GM18861 (cell line): Measurements from ENCODE around the gene CHD6.

Experiments used
- ATAC-seq: cut with Tn5 transposase; IDR thresholded peaks from one replicate; pipeline ENCODE4 v1.9.1; 2021; ENCODE audit not compliant: unreplicated experiment

Gene CHD6

GRCh38 chr20:41395667-41396664 is 222.2 kb downstream of the CHD6 start:
- ATAC-seq = no peak

- no peak for ATAC-seq
These were observed 223.1 kb downstream of the CHD6 start for GRCh38 chr20:41394931-41395666.

GRCh38 chr20:41394081-41394480 is 224.1 kb downstream of the CHD6 start:
- no peak for ATAC-seq

GRCh38 chr20:41393705-41394066 is 224.5 kb downstream of the CHD6 start:
- ATAC-seq = no peak

- no peak for ATAC-seq
These were observed 225.1 kb downstream of the CHD6 start for GRCh38 chr20:41392871-41393704.

GRCh38 chr20:41392295-41392694 is 225.9 kb downstream of the CHD6 start:
- no peak for ATAC-seq

GRCh38 chr20:41391587-41392001 is 226.6 kb downstream of the CHD6 start:
- no peak for ATAC-seq

- ATAC-seq = no peak
These were observed 227.3 kb downstream of the CHD6 start for GRCh38 chr20:41390889-41391288.

GRCh38 chr20:41387444-41387851 is 230.7 kb downstream of the CHD6 start:
- no peak for ATAC-seq

GRCh38 chr20:41386502-41387427 is 231.4 kb downstream of the CHD6 start:
- no peak for ATAC-seq

- no peak for ATAC-seq
These were observed 235.3 kb downstream of the CHD6 start for GRCh38 chr20:41382791-41383305.

GRCh38 chr20:41380551-41381193 is 237.5 kb downstream of the CHD6 start:
- no peak for ATAC-seq

GRCh38 chr20:41379551-41379950 is 238.6 kb downstream of the CHD6 start:
- no peak for ATAC-seq

- no peak for ATAC-seq
These were observed 240.9 kb downstream of the CHD6 start for GRCh38 chr20:41377275-41377674.

GRCh38 chr20:41376349-41376748 is 241.8 kb downstream of the CHD6 start:
- no peak for ATAC-seq

GRCh38 chr20:41375846-41376245 is 242.3 kb downstream of the CHD6 start:
- no peak for ATAC-seq

GRCh38 chr20:41373931-41374920 is 244.0 kb downstream of the CHD6 start:
- ATAC-seq = no peak

- ATAC-seq = no peak
These were observed 244.9 kb downstream of the CHD6 start for GRCh38 chr20:41373251-41373783.
